Coronary artery (tissue), 2 donors: Measurements from ENCODE around the gene AMBRA1.

ENCODE experiments used
- DNase-seq: peaks from one replicate; pipeline ENCODE4 v3.0.0-alpha.2; 2017; ENCODE audit warnings: low spot score
- H3K27ac ChIP-seq, 2 donors: fragments of 200-600 bp; sonication (generic); one replicate each; pipeline ENCODE4 v1.5.1; 2016 to 2019
- H3K4me3 ChIP-seq: fragments of 200-600 bp; sonication (generic); 2 replicates; pipeline ENCODE4 v1.5.1; 2016; ENCODE audit warnings: mild to moderate bottlenecking, moderate library complexity
- CTCF ChIP-seq: fragments of 200-600 bp; sonication (generic); IDR thresholded peaks from one replicate; pipeline ENCODE4 v1.5.1; 2019; ENCODE audit warnings: antibody characterized with exemption

AMBRA1 gene

GRCh38 chr11:46625406-46625805, 31.6 kb upstream of the AMBRA1 start:
- Histone ChIP-seq H3K4me3 (no peak overlapping the region), H3K27ac (no peak overlapping the region)
- DNase-seq = no peak
- TF ChIP-seq CTCF = no peak

- Histone ChIP-seq H3K4me3 (peak overlapping the region; percentile 37), H3K27ac (no peak overlapping the region)
Observed at GRCh38 chr11:46618837-46619236, 25.0 kb upstream of the AMBRA1 start.

GRCh38 chr11:46617972-46618314, 24.1 kb upstream of the AMBRA1 start:
- no peak for DNase-seq
- Histone ChIP-seq H3K27ac (peak overlapping the region; percentile 89 to 98), H3K4me3 (peak overlapping the region; percentile 99)
- TF ChIP-seq CTCF = peak; percentile 4

More at GRCh38 chr11:46618837-46619236, 25.0 kb upstream of the AMBRA1 start:
- DNase-seq = no peak
- no peak for TF ChIP-seq CTCF

GRCh38 chr11:46617134-46617971, 23.5 kb upstream of the AMBRA1 start, which contains the start of the genes ATG13 and HARBI1:
TSS of gene ATG13 (plus strand) at chr11:46617553. CDS start at chr11:46644292, 26,739 bp downstream.
TSS of gene HARBI1 (minus strand) at chr11:46617227. CDS start at chr11:46616237, 990 bp downstream.
- peak; percentile 89 for DNase-seq
- H3K4me3 ChIP-seq = peak within 1 kb of the TSS; percentile 99
- TF ChIP-seq CTCF = peak; percentile 77
- peak within 1 kb of the TSS; percentile 89 to 98 for H3K27ac ChIP-seq

GRCh38 chr11:46616551-46617133, 22.8 kb upstream of the AMBRA1 start:
- peak overlapping the region; percentile 99 for H3K4me3 ChIP-seq
- TF ChIP-seq CTCF = no peak
- no peak for DNase-seq
- peak overlapping the region; percentile 89 to 98 for H3K27ac ChIP-seq

- H3K4me3 ChIP-seq = no peak overlapping the region
- no peak for TF ChIP-seq CTCF
- no peak for DNase-seq
- no peak overlapping the region for H3K27ac ChIP-seq
Observed at GRCh38 chr11:46615756-46616155, 21.9 kb upstream of the AMBRA1 start.
